WI38 (cell line): Measurements from ENCODE around the gene GLOD4.
"Not testable (repeated sequence)": the region's sequence is repeated elsewhere in the genome, so short reads cannot be mapped to it uniquely, and the experiment has no call there.

Experiments
- H3K4me3 ChIP-seq: 2 replicates; pipeline ENCODE4 v1.5.1; 2011; ENCODE audit warnings: low read depth, mild to moderate bottlenecking, control low read depth, low read length
- CTCF ChIP-seq: IDR thresholded peaks from 2 replicates; pipeline ENCODE4 v1.5.1; 2012; ENCODE audit warnings: low read depth, mild to moderate bottlenecking, control low read depth, low read length

GLOD4 gene

GRCh38 chr17:759964-760363, 22.1 kb downstream of the GLOD4 start:
- H3K4me3 ChIP-seq = no peak overlapping the region

GRCh38 chr17:756010-756567, 26.0 kb downstream of the GLOD4 start:
- not testable (repeated sequence) for H3K4me3 ChIP-seq

More at GRCh38 chr17:759964-760363, 22.1 kb downstream of the GLOD4 start:
- TF ChIP-seq CTCF = no peak

GRCh38 chr17:755319-755961, 26.6 kb downstream of the GLOD4 start:
- H3K4me3 ChIP-seq = not testable (repeated sequence)

- no peak overlapping the region for H3K4me3 ChIP-seq
Observed at GRCh38 chr17:753418-753817, 28.7 kb downstream of the GLOD4 start.

GRCh38 chr17:752620-753219, 29.4 kb downstream of the GLOD4 start:
- TF ChIP-seq CTCF = no peak
- H3K4me3 ChIP-seq = peak overlapping the region; percentile 77

More at GRCh38 chr17:753418-753817, 28.7 kb downstream of the GLOD4 start:
- no peak for TF ChIP-seq CTCF

- peak; percentile 88 for TF ChIP-seq CTCF
- H3K4me3 ChIP-seq = peak within 1 kb of the TSS; percentile 77
Observed at GRCh38 chr17:752002-752619, 30.0 kb downstream of the GLOD4 start, which contains the start of gene GEMIN4. TSS of gene GEMIN4 (minus strand) at chr17:752264. CDS start at chr17:752142, 122 bp downstream.

- H3K4me3 ChIP-seq = peak overlapping the region; percentile 77
Observed at GRCh38 chr17:751269-752001, 30.6 kb downstream of the GLOD4 start.

More at GRCh38 chr17:751269-752001, 30.6 kb downstream of the GLOD4 start:
- TF ChIP-seq CTCF = no peak
